Stimulated activated CD4-positive, alpha-beta T cell treated with anti-CD3 and anti-CD28 coated beads, Interleukin-2, amount 100 ng/mL, for 4 hours (primary cell): ENCODE results near the gene KNCN.

Experiments used
- DNase-seq: peaks from one replicate; pipeline ENCODE4 v3.0.0-alpha.2; 2020; ENCODE audit warnings: low read depth

Gene KNCN

DNA sequence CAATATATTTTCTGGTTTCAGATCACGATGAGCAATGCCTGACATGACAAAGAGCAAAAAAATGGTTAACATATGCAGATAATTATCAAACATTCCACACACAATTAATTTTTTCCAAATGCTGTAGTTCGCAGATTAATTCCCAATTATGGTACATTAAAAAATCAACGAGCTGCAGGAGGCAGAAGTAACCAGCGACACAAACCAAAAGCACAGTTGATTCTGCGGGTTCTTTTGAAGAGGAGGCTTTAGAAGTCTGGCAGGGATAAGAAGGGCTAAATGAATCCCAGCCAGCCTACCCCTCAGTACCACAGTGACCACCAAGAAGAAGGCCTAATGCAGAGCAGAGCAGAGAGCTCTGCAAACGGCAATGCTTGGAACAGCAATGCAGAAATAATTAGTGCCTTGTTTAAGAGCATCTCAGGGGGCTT is 17.0 kb upstream of the KNCN start:
- no peak for DNase-seq

DNA sequence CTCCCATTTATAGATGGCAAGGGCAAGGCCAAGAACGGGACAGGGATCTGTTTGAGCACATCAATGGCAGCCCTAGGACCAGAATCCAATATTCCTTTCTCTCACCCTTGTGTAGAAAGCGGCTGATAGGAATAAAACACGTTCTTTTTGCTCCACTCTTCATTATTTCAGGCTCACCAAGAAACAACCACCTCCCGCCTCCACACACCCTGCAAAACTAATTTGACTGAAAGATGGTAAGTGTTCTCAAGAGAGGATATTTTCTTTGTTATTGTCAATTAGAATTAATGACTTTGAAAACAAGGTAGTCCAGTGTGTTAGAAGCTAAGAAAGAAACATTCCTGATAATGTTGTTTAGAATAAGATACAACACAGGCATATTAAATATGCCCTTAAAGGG is 11.9 kb upstream of the KNCN start:
- no peak for DNase-seq

DNA sequence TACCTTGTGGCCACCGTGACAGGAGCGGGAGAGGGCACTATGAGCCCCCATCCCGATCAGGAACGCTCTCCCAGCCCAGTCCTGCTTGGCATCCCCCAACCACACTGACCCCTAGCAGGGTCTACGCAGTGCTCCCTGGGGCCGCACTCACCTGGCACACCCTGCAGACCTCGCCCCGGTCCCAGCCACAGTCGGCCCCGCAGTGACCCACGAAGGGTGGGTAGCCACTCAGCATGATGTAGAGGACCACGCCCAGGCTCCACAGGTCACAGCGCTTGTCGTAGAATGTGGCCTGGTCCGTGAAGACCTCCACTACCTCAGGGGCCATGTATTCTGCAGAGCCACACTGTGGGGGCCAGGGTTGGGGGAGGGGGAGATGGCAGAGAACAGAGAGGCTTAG is 11.1 kb upstream of the KNCN start:
- DNase-seq = no peak

DNA sequence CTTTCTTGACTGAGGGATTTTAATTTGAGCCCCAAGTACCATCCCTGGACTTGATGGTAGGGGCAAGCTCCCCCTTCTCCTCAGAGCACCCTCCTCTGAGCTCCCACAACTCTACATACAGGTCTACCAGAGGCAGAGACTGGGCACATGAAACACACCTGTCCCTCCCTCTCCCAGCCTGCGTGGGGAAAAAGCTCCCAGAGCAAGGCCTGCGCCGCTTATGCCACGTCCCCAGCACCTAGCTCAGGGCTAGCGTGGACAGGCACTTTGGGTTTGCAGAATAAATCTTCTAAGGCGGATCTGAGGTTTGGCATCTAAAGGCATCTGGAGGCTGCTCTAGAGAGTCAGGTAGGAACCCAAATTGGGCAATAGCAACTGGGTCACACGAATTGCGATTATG is 7.5 kb upstream of the KNCN start:
- no peak for DNase-seq

DNA sequence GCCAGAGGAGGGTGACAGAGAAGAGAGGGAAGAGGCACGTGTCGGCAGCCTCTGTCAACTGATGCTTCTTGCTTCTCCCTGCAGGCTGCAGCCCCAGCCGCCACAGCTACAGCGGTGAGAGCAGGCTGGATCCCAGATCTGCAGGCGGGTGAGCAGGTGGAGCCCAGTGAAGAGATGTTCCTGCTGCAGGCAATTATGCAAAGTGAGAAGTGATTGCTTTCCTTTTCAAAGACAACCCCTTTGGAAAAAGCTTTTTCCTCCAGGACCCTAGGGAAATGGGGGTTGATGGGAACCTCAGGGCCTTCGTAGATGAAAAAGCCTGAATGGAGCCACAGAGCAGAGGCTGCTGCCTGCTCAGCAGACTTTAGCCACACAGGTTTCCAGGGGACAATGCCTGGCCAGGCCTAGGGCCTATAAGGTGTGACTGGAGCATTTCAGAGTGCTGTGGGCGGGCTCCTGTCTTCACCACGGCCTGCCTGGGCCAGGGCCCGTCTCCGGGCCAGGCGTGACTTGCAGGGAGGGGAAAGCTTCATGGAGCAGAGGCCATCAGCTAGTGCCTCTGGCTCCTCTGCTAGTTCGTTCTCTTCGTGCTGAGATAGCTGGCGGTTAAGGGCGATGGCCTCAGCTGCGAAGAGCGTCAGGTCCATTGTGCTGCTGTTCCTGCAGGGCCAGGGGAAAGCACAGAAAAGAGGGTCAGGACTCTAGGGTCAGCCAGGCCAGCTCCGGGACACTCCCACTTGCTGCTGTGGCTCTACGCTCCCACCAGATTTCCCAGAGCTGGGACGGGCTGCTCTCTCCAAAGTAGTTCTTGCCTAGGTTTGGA is 6.9 kb upstream of the KNCN start:
- no peak for DNase-seq

DNA sequence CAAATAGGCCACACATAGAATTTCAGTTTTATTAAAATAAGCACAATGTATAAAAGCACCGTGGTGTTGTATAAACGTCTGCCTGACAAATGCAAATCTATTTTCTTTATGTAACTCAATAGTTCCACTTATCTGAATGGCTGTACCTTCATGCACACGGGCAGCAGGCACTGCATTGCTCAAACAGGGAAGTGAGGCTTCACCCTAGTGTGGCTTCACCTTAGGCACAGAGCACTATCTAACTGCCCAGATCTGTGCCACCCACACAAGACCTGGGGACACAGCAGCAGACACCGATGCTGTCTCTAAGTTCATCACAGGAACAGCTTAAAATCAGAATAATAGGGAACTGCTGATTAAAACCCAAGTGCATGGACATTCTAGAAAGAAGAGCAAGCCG is 6.0 kb upstream of the KNCN start:
- DNase-seq = no peak

DNA sequence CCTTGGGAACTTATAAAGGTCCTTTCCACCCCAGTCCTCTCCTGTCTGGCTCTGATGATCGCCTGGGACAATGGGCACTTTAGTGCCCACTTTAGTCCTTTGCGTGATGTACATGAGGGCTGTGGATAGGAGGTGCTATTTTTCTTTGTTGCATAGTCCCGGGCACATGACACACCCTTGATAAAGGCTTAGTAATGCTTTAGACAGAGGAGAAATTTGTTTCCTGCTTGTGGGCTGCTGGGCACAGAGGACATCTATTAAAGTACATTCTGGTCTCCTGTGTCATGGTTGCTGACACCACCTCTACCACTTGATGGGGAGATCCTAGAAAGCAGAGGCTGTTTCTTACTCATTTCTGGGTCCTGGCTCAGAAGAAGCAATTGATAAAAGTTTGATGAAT is 5.4 kb upstream of the KNCN start:
- no peak for DNase-seq

DNA sequence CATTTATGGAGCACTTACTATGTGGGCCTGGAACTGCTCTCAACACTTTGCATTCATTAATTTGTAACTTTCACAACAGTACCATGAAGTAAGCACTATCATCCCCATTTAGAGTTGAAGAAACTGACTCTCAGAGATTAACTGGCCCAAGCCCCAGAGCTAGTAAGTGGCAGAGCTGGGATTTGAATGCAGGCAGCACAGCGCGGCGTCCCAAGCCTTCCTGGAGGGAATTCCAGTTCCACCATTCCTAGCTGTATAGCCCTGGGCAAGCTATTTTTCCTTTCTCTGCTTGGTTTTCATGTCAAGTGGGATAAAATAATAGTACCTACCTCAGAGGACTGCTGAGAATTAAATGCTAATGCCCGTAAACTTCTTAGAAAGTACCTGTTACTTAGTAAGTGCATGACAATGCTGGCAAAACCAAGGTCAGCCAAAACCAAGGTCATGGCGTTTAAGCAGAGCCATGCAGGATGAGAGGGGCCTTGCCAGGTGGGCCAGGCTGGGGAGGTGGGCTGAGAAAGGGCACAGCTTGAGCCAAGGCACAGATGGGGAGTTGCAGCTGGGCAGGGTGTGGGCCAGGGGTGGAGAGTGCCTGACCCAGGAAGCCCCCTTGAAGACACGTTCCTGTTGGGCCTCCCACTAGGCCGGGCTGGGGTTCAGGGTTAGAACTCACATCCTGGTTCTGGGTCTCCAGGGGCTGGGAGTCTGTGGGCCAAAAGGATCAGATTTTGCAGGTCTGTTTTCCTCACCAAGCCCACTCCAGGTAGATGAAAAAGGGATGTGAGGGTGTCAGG is 4.6 kb upstream of the KNCN start:
- DNase-seq = no peak

DNA sequence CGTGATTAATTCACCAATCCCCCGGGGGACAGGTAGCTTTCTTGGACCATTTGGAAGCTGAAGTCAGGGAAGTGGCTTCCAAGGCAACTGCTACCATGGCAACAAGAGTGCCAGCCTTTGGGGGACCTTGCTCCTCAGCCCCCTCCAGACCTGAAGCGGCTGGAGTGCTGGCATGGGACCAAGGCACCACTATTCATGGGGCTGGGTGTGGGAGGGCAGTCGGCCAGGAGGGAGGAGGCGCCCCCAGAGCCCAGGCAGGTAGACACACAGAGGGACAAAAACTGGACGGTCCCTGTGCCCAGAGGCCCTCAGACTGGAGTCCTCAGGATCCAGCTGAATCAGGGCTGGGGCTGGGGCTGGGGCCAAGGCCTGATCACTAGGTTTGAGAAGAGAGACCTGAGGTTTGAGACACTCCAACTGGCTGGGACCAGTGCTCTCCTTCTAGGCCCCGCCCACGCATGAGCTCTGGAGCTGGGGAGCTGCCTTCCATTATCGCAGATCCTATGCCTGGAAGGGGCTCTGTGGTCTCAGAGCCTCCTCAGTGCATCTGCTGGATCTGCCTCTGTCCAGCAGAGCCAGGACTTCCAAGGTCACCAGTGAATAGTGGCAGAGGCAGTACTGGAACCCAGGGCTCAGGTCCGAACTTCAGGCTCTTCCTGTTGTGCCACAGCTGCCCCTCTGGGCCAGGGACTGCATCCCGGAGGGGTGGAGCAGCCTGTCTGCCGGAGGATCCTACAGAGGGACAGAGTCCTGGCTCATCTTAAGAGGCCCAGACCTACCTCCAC is 3.3 kb upstream of the KNCN start:
- DNase-seq = no peak

DNA sequence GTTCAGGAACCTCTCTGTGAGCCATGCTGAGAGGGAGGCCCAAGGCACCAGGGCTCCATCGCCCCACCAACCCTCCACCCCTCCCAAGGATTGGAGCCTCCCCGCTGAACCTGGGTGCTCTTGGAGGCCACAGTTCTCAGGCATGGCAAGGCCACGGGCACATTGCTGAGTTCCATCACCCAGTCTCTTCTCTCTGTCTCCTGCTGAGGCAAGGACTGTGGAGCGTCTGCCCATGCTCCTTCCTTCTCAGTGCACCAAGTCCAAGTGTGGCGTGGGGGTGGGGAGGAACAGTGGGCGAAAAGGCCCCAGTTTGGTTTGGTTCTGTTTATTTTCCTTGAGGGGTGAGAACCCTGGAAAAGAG is 2.8 kb upstream of the KNCN start:
- DNase-seq = no peak

DNA sequence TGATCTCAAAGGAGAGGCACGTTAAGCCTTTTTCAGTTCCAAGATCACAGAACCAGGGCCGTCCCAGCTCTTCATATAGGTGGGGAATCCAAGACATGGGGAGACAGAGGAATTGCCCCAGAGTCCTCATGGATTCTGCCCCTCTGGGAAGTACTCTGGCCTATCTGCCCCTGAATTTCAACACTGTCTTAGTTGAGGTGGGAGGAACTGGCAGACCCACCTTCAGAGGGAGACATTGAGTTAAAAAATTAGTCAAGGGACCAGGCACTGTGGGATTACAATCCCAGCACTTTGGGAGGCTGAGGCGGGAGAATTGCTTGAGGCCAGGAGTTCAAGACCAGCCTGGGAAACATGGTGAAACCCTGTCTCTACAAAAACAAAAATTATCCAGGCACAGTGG is 2.1 kb upstream of the KNCN start:
- DNase-seq = no peak

DNA sequence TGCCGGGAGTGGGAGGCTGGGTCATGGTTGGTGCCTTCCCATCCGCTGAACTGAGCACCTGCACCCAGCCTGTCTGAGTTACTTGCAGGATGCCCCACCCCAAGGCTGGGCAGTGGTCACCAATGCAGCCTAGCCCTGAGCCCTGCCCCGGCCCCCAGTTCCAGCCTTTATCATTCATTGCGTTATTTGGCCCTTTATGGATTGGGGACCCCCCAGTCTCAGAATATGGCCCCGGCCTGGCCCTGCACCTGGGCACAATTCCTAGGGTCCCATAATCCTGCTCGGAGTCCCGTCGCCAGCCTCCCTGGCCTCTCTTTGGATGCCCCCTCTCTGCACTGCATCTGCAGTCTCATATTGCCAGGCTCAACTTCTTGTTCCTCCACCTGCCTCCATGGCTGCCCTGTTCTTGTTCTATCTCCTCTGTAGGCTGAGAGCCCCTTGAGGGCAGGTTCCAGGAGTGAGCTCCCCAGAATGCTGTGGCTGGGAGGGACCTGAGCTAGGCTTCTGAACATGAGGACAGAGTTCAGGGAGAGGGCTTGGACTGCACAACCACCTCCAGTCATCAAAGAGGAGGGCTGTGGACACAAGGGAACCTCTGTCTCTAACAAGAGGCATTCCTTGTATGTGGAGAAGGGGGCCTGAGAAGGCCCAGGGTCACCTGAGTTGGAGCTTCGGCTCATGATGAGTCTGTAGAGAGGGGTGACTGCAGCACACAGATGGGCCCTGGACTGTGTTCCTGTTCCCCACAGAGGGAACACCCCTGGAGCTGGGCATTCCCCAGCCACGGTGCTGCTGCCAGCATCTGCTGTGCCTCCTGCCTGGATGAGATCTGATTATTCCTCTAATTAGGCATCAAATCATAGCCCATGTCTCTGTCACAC is 1.1 kb upstream of the KNCN start:
- DNase-seq = no peak

DNA sequence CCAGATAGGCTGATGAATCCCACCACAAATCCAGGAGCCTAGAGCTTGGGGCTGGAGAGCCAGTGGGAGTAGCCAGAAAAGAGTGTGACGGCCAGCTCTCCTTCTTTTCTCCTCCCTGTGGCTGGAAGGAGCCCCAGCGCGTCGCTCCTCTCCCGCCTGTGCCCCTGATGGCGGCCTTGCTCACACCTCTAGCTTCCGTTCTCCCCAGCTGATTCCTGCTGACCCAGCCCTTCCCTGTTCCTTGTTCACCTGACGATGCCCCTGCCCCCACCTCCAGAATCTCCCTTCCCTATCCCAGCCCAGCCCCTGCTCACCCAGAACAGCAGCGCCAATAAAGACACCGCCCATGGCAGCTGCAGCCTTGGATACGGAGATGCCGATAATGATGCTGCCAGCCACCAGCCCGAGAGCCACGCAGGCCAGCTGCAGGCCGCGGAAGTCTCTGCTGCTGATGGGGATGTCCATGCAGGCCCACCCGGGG is 656 bp downstream of the KNCN start:
- DNase-seq = no peak

DNA sequence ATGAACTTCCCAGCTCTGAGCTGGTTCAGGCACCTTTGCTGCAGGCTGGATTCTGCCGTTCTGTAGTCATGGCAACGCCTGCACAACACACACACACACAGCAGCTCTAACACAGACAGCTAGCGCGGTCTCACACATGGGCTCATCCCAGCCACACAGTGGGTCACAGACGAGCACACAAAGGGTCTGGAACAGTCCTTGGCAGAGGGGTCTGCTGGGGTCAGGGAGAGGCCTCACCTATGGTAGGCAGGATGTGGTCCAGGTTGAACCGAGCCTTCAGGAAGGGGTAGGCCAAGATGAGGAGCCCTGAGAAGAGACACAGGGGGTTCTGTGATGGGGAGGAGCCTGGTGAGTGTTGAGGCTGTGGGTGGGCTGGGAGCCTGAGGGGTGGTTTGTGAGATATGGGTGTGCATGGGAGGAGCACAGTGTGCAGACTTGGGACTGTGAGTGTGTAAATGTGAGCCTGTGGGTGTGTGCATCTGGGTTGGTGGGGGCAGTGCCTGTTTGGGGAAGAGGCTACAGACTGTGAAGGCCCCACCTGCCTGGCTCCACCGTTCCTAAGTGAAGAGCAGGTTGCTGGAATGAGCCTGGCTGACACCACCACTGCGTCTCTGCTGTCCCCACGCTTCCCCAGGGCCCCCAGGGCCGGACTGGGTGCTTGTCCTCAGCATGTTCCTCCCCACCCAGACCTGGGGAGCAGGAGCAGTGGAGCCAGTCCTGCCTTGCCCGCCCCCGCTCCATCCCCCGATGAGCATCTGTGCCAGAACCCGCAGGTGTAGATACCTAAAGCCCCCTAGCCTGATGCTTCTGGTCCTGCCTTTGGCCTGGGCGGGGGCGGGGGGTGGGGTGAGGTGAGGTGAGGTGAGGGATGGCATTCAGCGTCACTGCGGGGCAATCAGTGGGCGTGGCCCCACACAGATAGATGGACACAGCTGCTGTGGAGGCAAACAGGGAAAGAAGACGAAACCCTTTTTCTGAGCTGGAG is 1.5 kb downstream of the KNCN start:
- no peak for DNase-seq

DNA sequence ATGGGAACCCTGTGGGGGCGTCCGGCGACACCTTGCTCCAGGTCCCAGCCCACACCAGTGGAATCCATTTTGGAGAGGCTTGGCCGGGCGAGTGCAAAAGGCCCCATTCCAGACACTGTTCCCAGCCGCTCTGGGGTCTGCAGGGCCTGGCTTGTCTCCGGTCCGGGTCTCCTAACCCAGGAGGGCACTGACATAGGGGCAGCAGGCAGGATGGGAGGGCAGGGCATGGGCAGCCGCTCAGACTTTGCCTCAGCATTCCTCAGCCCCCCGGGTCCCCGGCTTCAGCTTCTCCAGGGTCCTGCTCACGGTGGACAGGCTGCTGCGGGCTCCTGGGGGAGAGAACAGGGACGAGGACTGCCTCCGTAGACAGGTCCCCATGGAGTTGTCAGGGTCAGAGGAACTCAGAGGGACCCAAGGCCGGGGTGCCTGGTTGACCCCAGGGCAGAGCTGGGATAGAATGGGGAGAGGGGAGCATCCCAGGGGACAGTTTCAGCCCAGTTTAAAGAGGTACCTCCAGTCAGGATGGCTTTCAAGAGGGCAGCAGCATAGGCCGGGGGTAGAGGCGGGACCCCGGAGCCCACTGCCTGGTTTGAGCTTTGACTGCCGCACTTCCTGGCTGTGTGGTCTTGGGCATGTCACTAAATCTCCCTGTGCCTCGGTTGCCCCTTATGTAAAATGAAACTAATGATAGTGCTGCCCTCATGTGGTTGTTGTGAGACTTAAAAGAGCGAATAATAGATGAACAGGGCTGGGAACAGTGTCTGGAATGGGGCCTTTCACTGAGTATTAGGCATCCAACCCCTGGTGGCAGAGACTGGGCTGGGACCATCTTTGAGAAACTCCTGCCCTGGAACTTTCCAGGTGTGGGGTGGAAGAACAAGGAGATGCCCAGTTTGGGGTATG is 3.7 kb downstream of the KNCN start:
- DNase-seq = no peak

DNA sequence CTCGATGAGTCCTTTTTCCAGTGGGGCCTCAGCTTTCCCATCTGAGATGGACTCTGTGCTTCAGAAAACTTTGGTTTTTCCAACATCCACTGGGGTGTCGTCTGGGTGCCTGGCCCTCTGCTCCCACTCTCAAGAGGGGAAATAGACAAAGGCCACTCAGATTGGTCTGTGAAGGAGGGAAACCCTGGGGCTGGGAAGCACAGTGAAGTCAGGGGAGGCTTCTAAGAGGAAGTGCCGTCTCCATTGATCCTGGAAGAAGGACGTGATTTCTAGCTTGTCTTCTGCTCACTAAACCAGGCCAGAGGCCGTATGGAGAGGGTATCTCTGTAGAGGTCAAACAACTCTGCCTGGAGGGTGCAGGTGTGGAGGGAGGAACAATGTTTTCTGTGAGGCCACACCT is 5.2 kb downstream of the KNCN start:
- DNase-seq = no peak

DNA sequence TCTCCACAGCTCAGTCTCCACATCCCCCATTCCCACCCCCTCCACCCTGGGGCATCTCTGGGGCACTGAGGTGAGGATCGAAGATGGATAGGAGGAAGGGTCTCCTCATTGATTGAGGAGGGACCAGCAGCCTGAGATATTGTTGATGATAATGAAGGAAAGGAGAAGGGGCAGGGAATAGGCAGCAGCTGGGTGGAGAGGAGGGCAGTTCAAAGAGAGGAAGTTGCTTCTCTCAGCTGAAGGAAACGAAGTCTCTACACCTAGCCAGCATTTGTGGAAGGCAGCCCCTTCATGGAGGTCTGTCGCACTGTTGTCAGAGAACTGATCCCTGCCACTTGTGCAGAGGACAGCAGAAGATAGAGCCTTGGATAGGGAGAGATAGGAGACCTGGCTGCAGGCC is 5.7 kb downstream of the KNCN start:
- no peak for DNase-seq

DNA sequence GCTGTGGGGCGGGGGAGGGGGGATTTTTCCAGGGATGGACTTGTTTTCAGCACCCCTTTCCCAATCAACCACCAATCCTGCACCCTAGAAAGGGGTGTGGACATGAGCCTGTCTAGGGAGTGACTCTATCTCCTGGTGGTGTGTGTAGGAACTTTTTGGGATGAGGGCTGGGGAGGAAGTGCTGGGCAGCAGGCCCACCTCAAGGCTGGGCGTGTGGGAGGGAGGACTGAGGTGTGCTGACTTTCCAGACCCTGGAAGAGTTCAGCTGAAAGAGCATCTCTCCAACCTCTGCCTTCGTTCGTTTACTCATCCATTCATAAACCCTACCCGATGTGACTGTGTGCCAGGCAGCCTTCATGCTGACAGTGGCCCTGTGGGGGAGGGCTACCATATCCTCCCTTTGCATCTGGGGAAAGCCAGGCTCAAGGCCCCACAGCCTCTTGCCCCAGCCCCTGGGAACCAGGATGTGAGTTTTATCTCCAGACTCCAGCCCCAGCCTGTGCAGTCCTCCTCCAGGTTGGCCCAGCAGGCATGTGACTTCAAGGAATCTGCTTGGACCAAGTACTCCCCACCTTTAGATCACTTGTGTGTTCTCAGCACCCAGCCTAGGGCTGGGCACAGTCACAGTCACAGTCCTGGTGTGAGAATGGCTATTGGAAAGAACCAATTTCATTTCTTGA is 6.7 kb downstream of the KNCN start:
- no peak for DNase-seq
